HL-60 (cell line): Measurements from ENCODE around the gene EML3.

Source experiments
- DNase-seq, 2 experiments: peaks; one replicate each; pipeline ENCODE4 v3.0.0-alpha.2; 2010 to 2020; ENCODE audit warnings: low read depth in 1 of 2, low spot score in 1 of 2
- H3K27ac ChIP-seq: fragments of 250-450 bp; sonication (Bioruptor Pico); replicated peaks from 2 replicates; pipeline ENCODE4 v1.5.1; 2020; ENCODE audit warnings: mild to moderate bottlenecking, moderate library complexity
- H3K27me3 ChIP-seq: fragments of 250-450 bp; sonication (Bioruptor Pico); 2 replicates; pipeline ENCODE4 v1.5.1; 2021; ENCODE audit warnings: mild to moderate bottlenecking, moderate library complexity; ENCODE audit not compliant: insufficient read depth, poor library complexity, severe bottlenecking
- H3K4me3 ChIP-seq: replicated peaks from 2 replicates; pipeline ENCODE4 v1.5.1; 2011; ENCODE audit warnings: mild to moderate bottlenecking, control low read depth, low read length; ENCODE audit not compliant: insufficient read depth
- GABPA ChIP-seq: IDR thresholded peaks from 2 replicates; pipeline ENCODE4 v1.6.1; 2012; ENCODE audit warnings: low read depth
- POLR2AphosphoS5 ChIP-seq: IDR thresholded peaks from 2 replicates; pipeline ENCODE4 v1.6.1; 2012; ENCODE audit warnings: low read depth
- SPI1 ChIP-seq: IDR thresholded peaks from 2 replicates; pipeline ENCODE4 v1.6.1; 2012; ENCODE audit warnings: low read depth, mild to moderate bottlenecking, borderline replicate concordance
- microRNA-seq: library from miRNA; unstranded; fragments of <30 nt; microRNA quantifications from one replicate; pipeline ENCODE4, GENCODE V29; 2018
- TF ChIP-seq, protein P1 (sequence below): IDR thresholded peaks from one replicate; pipeline ENCODE4 v1.5.1; 2011; ENCODE audit warnings: low read length, control low read depth, inconsistent platforms; ENCODE audit not compliant: insufficient read depth
- TF ChIP-seq, protein P2 (sequence below): IDR thresholded peaks from 2 replicates; pipeline ENCODE4 v1.6.1; 2012; ENCODE audit warnings: low read depth; ENCODE audit not compliant: insufficient replicate concordance

Gene EML3

GRCh38 chr11:62553080-62553838 lies 59.3 kb downstream of the EML3 start:
- peak; percentile 84 to 96 for DNase-seq
- no peak for TF ChIP-seq GABPA
- peak; percentile 31; the same call in 1 of the 2 replicates for TF ChIP-seq POLR2AphosphoS5
- Histone ChIP-seq H3K27me3 (no peaks in the 10 kb centered on the region), H3K4me3 (no peak overlapping the region), H3K27ac (peak overlapping the region; percentile 94)

DNA sequence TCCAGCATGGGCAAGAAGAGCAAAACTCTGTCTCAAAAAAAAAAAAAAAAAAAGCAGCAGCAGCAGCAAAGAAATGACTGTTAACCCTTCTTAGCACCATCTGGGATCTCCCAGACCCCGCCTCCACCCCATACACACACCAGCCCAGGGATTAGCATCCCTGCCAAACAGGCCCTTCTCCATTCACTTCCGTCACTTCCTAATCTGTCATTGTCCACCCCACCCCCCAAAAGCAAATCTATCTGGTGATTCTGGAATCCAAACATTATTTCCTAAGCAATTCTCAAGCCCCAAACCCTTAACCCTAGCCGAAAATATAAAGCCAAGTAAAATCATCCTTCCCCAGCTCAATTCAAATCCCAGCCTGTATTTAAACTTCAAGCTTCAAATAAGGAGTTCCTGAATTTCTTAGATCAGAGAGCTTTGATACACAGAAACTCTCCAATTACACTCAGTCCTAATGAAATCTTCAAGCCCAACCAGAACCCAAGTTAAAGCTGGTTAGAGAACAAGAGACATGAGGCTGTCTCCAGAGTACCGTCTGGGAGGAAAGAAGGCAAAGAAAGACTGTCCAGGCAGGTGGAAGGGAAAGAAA lies 60.0 kb downstream of the EML3 start:
- Histone ChIP-seq H3K27ac (peak overlapping the region; percentile 94), H3K4me3 (no peak overlapping the region), H3K27me3 (no peaks in the 10 kb centered on the region)
- TF ChIP-seq POLR2AphosphoS5 (no peak), SPI1 (no peak), GABPA (no peak)
- TF ChIP-seq, protein P1, sequence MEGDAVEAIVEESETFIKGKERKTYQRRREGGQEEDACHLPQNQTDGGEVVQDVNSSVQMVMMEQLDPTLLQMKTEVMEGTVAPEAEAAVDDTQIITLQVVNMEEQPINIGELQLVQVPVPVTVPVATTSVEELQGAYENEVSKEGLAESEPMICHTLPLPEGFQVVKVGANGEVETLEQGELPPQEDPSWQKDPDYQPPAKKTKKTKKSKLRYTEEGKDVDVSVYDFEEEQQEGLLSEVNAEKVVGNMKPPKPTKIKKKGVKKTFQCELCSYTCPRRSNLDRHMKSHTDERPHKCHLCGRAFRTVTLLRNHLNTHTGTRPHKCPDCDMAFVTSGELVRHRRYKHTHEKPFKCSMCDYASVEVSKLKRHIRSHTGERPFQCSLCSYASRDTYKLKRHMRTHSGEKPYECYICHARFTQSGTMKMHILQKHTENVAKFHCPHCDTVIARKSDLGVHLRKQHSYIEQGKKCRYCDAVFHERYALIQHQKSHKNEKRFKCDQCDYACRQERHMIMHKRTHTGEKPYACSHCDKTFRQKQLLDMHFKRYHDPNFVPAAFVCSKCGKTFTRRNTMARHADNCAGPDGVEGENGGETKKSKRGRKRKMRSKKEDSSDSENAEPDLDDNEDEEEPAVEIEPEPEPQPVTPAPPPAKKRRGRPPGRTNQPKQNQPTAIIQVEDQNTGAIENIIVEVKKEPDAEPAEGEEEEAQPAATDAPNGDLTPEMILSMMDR, result no peak
- TF ChIP-seq, protein P2, sequence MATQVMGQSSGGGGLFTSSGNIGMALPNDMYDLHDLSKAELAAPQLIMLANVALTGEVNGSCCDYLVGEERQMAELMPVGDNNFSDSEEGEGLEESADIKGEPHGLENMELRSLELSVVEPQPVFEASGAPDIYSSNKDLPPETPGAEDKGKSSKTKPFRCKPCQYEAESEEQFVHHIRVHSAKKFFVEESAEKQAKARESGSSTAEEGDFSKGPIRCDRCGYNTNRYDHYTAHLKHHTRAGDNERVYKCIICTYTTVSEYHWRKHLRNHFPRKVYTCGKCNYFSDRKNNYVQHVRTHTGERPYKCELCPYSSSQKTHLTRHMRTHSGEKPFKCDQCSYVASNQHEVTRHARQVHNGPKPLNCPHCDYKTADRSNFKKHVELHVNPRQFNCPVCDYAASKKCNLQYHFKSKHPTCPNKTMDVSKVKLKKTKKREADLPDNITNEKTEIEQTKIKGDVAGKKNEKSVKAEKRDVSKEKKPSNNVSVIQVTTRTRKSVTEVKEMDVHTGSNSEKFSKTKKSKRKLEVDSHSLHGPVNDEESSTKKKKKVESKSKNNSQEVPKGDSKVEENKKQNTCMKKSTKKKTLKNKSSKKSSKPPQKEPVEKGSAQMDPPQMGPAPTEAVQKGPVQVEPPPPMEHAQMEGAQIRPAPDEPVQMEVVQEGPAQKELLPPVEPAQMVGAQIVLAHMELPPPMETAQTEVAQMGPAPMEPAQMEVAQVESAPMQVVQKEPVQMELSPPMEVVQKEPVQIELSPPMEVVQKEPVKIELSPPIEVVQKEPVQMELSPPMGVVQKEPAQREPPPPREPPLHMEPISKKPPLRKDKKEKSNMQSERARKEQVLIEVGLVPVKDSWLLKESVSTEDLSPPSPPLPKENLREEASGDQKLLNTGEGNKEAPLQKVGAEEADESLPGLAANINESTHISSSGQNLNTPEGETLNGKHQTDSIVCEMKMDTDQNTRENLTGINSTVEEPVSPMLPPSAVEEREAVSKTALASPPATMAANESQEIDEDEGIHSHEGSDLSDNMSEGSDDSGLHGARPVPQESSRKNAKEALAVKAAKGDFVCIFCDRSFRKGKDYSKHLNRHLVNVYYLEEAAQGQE, result no peak
- no peak for DNase-seq

Small RNA genes lying within 50 kb of the gene (microRNA-seq; reads per million reads assigned to microRNA genes)
- gene MIR6747, result 1.8 reads per million
